ENCODE results near the gene ANKZF1. TPM values are rescaled to one million over a fixed set of nuclear protein-coding genes. Genes with fewer than 3 reads are reported as not detected.
A peak's percentile ranks its signal among the peaks of the same experiment; 100 is the strongest.
"Not testable (repeated sequence)": the region's sequence is repeated elsewhere in the genome, so short reads cannot be mapped to it uniquely, and the experiment has no call there.

Gene ANKZF1
- total RNA-seq, 2 experiments from 2014 or later: 97.0 to 97.5 TPM

GRCh38 chr2:219199470-219200211, 30.0 kb upstream of the ANKZF1 start:
- Mint-ChIP-seq H3K27me3 (peaks cover 5% of the 10 kb centered on the region), H3K4me1 (ENCODE audit: low read depth) (no peaks in the 10 kb centered on the region), H3K4me3 (no peak overlapping the region), H3K9me3 (peaks cover 4% of the 10 kb centered on the region), H3K27ac (no peak overlapping the region), H3K36me3 (peaks cover 2% of the 10 kb centered on the region)
- intact Hi-C loops (cut with micrococcal nuclease): no loop called here
- ChIA-PET POLR2A (interaction anchor here (0.8 kb wide), 1 partner anchor 96 kb away, joined by 3 read pairs; no protein-coding TSS in a partner anchor), CTCF (interaction anchor here (0.7 to 1.7 kb wide), 2 partner anchors 95 kb away, joined by 3 to 6 read pairs; no protein-coding TSS in a partner anchor)
- DNase-seq: no peak

GRCh38 chr2:219200502-219201326, 28.9 kb upstream of the ANKZF1 start:
- CTCF ChIA-PET: interaction anchor here (1.7 to 1.8 kb wide), 2 partner anchors 30 to 94 kb away, joined by 6 to 7 read pairs; no protein-coding TSS in a partner anchor
- Mint-ChIP-seq H3K27ac (peak overlapping the region; percentile 75), H3K4me3 (peak overlapping the region; percentile 59)
- POLR2A ChIA-PET: interaction anchor here (0.8 to 1.0 kb wide), 2 partner anchors 25 to 94 kb away, joined by 3 to 4 read pairs; no protein-coding TSS in a partner anchor
- intact Hi-C loops (cut with micrococcal nuclease); H3K36me3 Mint-ChIP-seq; H3K9me3 Mint-ChIP-seq; H3K4me1 Mint-ChIP-seq (ENCODE audit: low read depth); H3K27me3 Mint-ChIP-seq: not testable (repeated sequence)
- DNase-seq: peak; percentile 33

GRCh38 chr2:219201331-219201730, 28.3 kb upstream of the ANKZF1 start:
- H3K4me3 Mint-ChIP-seq; H3K36me3 Mint-ChIP-seq; DNase-seq; H3K9me3 Mint-ChIP-seq; POLR2A ChIA-PET; intact Hi-C loops (cut with micrococcal nuclease); H3K27ac Mint-ChIP-seq; H3K4me1 Mint-ChIP-seq (ENCODE audit: low read depth); H3K27me3 Mint-ChIP-seq: not testable (repeated sequence)
- CTCF ChIA-PET: interaction anchor here (1.7 to 1.8 kb wide), 2 partner anchors 30 to 93 kb away, joined by 6 to 7 read pairs; no protein-coding TSS in a partner anchor

GRCh38 chr2:219204425-219205164, 25.0 kb upstream of the ANKZF1 start:
- peaks cover 5% of the 10 kb centered on the region for H3K9me3 Mint-ChIP-seq
- no peak overlapping the region for H3K4me3 Mint-ChIP-seq

GRCh38 chr2:219205165-219205538, 24.5 kb upstream of the ANKZF1 start:
- H3K4me3 Mint-ChIP-seq: peak overlapping the region; percentile 94
- H3K36me3 Mint-ChIP-seq: peaks cover 5% of the 10 kb centered on the region
- intact Hi-C loops (cut with micrococcal nuclease): no loop called here
- H3K27ac Mint-ChIP-seq: no peak overlapping the region
- DNase-seq: no peak
- peaks cover 5% of the 10 kb centered on the region for H3K9me3 Mint-ChIP-seq
- ChIA-PET CTCF (interaction anchor here (1.0 to 1.6 kb wide), 2 partner anchors 35 to 50 kb away, joined by 3 to 7 read pairs; partner anchors contain the start of gene SLC23A3), POLR2A (interaction anchor here (2.0 to 2.6 kb wide), 2 partner anchors 25 to 28 kb away, joined by 16 to 26 read pairs; partner anchors contain the start of genes ANKZF1, ATG9A and CNPPD1)
- H3K4me1 Mint-ChIP-seq (ENCODE audit: low read depth): peaks cover 25% of the 10 kb centered on the region
- no peaks in the 10 kb centered on the region for H3K27me3 Mint-ChIP-seq

More at GRCh38 chr2:219204425-219205164, 25.0 kb upstream of the ANKZF1 start:
- Mint-ChIP-seq H3K36me3 (peaks cover 5% of the 10 kb centered on the region), H3K27me3 (no peaks in the 10 kb centered on the region), H3K4me1 (ENCODE audit: low read depth) (peaks cover 25% of the 10 kb centered on the region), H3K27ac (no peak overlapping the region)
- intact Hi-C loops (cut with micrococcal nuclease): no loop called here
- POLR2A ChIA-PET: no interaction called here
- DNase-seq: no peak
- CTCF ChIA-PET: interaction anchor here (0.7 kb wide), 1 partner anchor 33 kb away, joined by 3 read pairs; no protein-coding TSS in a partner anchor

GRCh38 chr2:219205981-219206327, 23.7 kb upstream of the ANKZF1 start:
- Mint-ChIP-seq H3K4me1 (ENCODE audit: low read depth) (peaks cover 27% of the 10 kb centered on the region), H3K27me3 (no peaks in the 10 kb centered on the region), H3K36me3 (peaks cover 4% of the 10 kb centered on the region), H3K9me3 (peaks cover 5% of the 10 kb centered on the region), H3K4me3 (peak overlapping the region; percentile 94), H3K27ac (peak overlapping the region; percentile 99)
- DNase-seq: no peak
- CTCF ChIA-PET: interaction anchor here (1.0 to 3.5 kb wide), 14 partner anchors 12 to 226 kb away, joined by 3 to 22 read pairs (median 5); partner anchors contain the start of genes ANKZF1, ATG9A, CNPPD1 and GLB1L
- POLR2A ChIA-PET: interaction anchor here (0.6 to 2.6 kb wide), 14 partner anchors 12 to 178 kb away, joined by 3 to 26 read pairs (median 4); partner anchors contain the start of genes ANKZF1, ATG9A, CNPPD1 and GLB1L
- intact Hi-C loops (cut with micrococcal nuclease): loop anchor here (1.0 kb wide), 7 partner anchors 23 to 547 kb away; partner anchors contain the start of genes ANKZF1, ATG9A, BCS1L and DNAJB2

- intact Hi-C loops (cut with micrococcal nuclease): loop anchor here (1.0 kb wide), 8 partner anchors 12 to 547 kb away; partner anchors contain the start of genes ABCB6, ANKZF1, ATG9A and BCS1L
- Mint-ChIP-seq H3K4me3 (peak within 1 kb of the TSS; percentile 94), H3K27me3 (no peaks in the 10 kb centered on the region), H3K9me3 (peaks cover 5% of the 10 kb centered on the region), H3K36me3 (peaks cover 3% of the 10 kb centered on the region), H3K27ac (peak within 1 kb of the TSS; percentile 99), H3K4me1 (ENCODE audit: low read depth) (peaks cover 32% of the 10 kb centered on the region)
- DNase-seq: peak; percentile 95
- POLR2A ChIA-PET: interaction anchor here (0.7 to 2.6 kb wide), 13 partner anchors 11 to 88 kb away, joined by 3 to 26 read pairs (median 4); partner anchors contain the start of genes ANKZF1, ATG9A, CNPPD1 and GLB1L
- CTCF ChIA-PET: interaction anchor here (0.7 to 3.5 kb wide), 16 partner anchors 11 to 226 kb away, joined by 3 to 22 read pairs (median 5); partner anchors contain the start of genes ANKZF1, ATG9A, CNPPD1 and GLB1L
Measured at GRCh38 chr2:219206328-219207133, 23.1 kb upstream of the ANKZF1 start, which contains the start of gene ZFAND2B. Gene ZFAND2B, plus strand, starts transcription at chr2:219206782. Its CDS starts 206 bp downstream, at chr2:219206988.

GRCh38 chr2:219207134-219207883, 22.3 kb upstream of the ANKZF1 start:
- ChIA-PET POLR2A (interaction anchor here (1.4 to 2.6 kb wide), 6 partner anchors 9 to 43 kb away, joined by 3 to 26 read pairs (median 6); partner anchors contain the start of genes ANKZF1, ATG9A and CNPPD1), CTCF (interaction anchor here (1.1 to 3.5 kb wide), 7 partner anchors 11 to 88 kb away, joined by 5 to 22 read pairs (median 7); partner anchors contain the start of genes ANKZF1, ATG9A, CNPPD1 and NHEJ1)
- no peak for DNase-seq
- Mint-ChIP-seq H3K36me3 (peaks cover 7% of the 10 kb centered on the region), H3K4me1 (ENCODE audit: low read depth) (peaks cover 34% of the 10 kb centered on the region), H3K27ac (peak overlapping the region; percentile 80), H3K4me3 (peak overlapping the region; percentile 94), H3K27me3 (no peaks in the 10 kb centered on the region), H3K9me3 (peaks cover 5% of the 10 kb centered on the region)
- intact Hi-C loops (cut with micrococcal nuclease): loop anchor here (1.0 kb wide), 1 partner anchor 11 kb away; the partner anchor contains the start of gene ABCB6

- Mint-ChIP-seq H3K27ac (peak overlapping the region; percentile 80), H3K27me3 (no peaks in the 10 kb centered on the region), H3K4me3 (peak overlapping the region; percentile 94), H3K9me3 (peaks cover 5% of the 10 kb centered on the region), H3K4me1 (ENCODE audit: low read depth) (peaks cover 35% of the 10 kb centered on the region), H3K36me3 (peaks cover 8% of the 10 kb centered on the region)
- DNase-seq: no peak
- ChIA-PET POLR2A (interaction anchor here (1.8 to 2.6 kb wide), 4 partner anchors 8 to 31 kb away, joined by 4 to 26 read pairs (median 10); partner anchors contain the start of genes ABCB6, ANKZF1, ATG9A and CNPPD1), CTCF (interaction anchor here (1.1 to 3.5 kb wide), 5 partner anchors 29 to 228 kb away, joined by 4 to 22 read pairs (median 9); partner anchors contain the start of genes NHEJ1 and SLC23A3)
- intact Hi-C loops (cut with micrococcal nuclease): loop anchor here (1.0 kb wide), 1 partner anchor 10 kb away; the partner anchor contains the start of gene ABCB6
Measured at GRCh38 chr2:219207884-219208740, 21.5 kb upstream of the ANKZF1 start.

Measured in activated CD4-positive, alpha-beta memory T cell treated with anti-CD3 and anti-CD28 coated beads for 36 hours (primary cell).